DND-41 (cell line): Measurements from ENCODE around the gene PLCG1.

ENCODE experiments used
- ATAC-seq: fragments of 200-7000 bp; cut with Tn5 transposase; 3 replicates; pipeline ENCODE4 v1.9.1; 2021; ENCODE audit warnings: low read depth; ENCODE audit not compliant: insufficient read depth
- DNase-seq: peaks from one replicate; pipeline ENCODE4 v3.0.0-alpha.2; 2020
- H2AFZ ChIP-seq: 2 replicates; pipeline ENCODE4 v1.6.0; 2012; ENCODE audit warnings: low read depth, low read length
- H3K27ac ChIP-seq: 2 replicates; pipeline ENCODE4 v1.5.1; 2012; ENCODE audit warnings: low read length, inconsistent platforms
- H3K27me3 ChIP-seq: fragments of 200-600 bp; sonication (generic); 2 replicates; pipeline ENCODE4 v1.6.0; 2012; ENCODE audit warnings: low read length, mild to moderate bottlenecking, inconsistent platforms; ENCODE audit not compliant: insufficient read depth, poor library complexity
- H3K36me3 ChIP-seq: 2 replicates; pipeline ENCODE4 v1.5.1; 2012; ENCODE audit warnings: low read length, inconsistent platforms; ENCODE audit not compliant: insufficient read depth
- H3K4me1 ChIP-seq: 2 replicates; pipeline ENCODE4 v1.5.1; 2012; ENCODE audit warnings: mild to moderate bottlenecking, low read length; ENCODE audit not compliant: insufficient read depth
- H3K4me2 ChIP-seq: 2 replicates; pipeline ENCODE4 v1.6.0; 2012; ENCODE audit warnings: mild to moderate bottlenecking, moderate library complexity, low read length, inconsistent platforms; ENCODE audit not compliant: insufficient read depth
- H3K4me3 ChIP-seq, 2 experiments: fragments of 200-600 bp in 1 of 2; shearing (Covaris generic) in 1 of 2; 2 replicates each; pipeline ENCODE4 v1.5.1; 2012 to 2016; ENCODE audit warnings: inconsistent platforms in 2 of 2, low read length in 2 of 2, mild to moderate bottlenecking in 2 of 2, low read depth in 1 of 2, moderate library complexity in 1 of 2
- H3K79me2 ChIP-seq: 2 replicates; pipeline ENCODE4 v1.6.0; 2012; ENCODE audit warnings: low read length, inconsistent platforms; ENCODE audit not compliant: insufficient read depth
- H3K9ac ChIP-seq: 2 replicates; pipeline ENCODE4 v1.6.0; 2012; ENCODE audit warnings: low read depth, mild to moderate bottlenecking, inconsistent platforms, low read length, moderate library complexity
- H3K9me3 ChIP-seq: 2 replicates; pipeline ENCODE4 v1.5.1; 2012; ENCODE audit warnings: low read length, moderate library complexity, mild to moderate bottlenecking, inconsistent platforms; ENCODE audit not compliant: insufficient read depth, severe bottlenecking
- H4K20me1 ChIP-seq: 2 replicates; pipeline ENCODE4 v1.6.0; 2012; ENCODE audit warnings: low read length; ENCODE audit not compliant: insufficient read depth
- EZH2 ChIP-seq: IDR thresholded peaks from 3 replicates; pipeline ENCODE4 v1.6.1; 2012; ENCODE audit warnings: borderline replicate concordance, low read depth, mild to moderate bottlenecking, moderate library complexity, low read length, inconsistent platforms; ENCODE audit not compliant: severe bottlenecking
- TF ChIP-seq, protein P1 (sequence below): IDR thresholded peaks from 2 replicates; pipeline ENCODE4 v1.5.1; 2012; ENCODE audit warnings: borderline replicate concordance, low read length, moderate library complexity, mild to moderate bottlenecking; ENCODE audit not compliant: poor library complexity, severe bottlenecking; ENCODE audit errors: extremely low read depth

PLCG1 gene

GRCh38 chr20:41139227-41140093, 2.1 kb downstream of the PLCG1 start:
- Histone ChIP-seq H3K9me3 (no peaks in the 10 kb centered on the region), H4K20me1 (peaks cover 64% of the 10 kb centered on the region), H3K4me2 (peak overlapping the region; percentile 89), H3K27me3 (no peaks in the 10 kb centered on the region), H3K27ac (peak overlapping the region; percentile 92), H2AFZ (no peak overlapping the region), H3K36me3 (peaks cover 48% of the 10 kb centered on the region), H3K79me2 (peaks cover 75% of the 10 kb centered on the region), H3K9ac (peak overlapping the region; percentile 98), H3K4me1 (peaks cover 77% of the 10 kb centered on the region), H3K4me3 (peak overlapping the region; percentile 78 to 81; a peak in 3 of 4 replicates)
- TF ChIP-seq, protein P1, sequence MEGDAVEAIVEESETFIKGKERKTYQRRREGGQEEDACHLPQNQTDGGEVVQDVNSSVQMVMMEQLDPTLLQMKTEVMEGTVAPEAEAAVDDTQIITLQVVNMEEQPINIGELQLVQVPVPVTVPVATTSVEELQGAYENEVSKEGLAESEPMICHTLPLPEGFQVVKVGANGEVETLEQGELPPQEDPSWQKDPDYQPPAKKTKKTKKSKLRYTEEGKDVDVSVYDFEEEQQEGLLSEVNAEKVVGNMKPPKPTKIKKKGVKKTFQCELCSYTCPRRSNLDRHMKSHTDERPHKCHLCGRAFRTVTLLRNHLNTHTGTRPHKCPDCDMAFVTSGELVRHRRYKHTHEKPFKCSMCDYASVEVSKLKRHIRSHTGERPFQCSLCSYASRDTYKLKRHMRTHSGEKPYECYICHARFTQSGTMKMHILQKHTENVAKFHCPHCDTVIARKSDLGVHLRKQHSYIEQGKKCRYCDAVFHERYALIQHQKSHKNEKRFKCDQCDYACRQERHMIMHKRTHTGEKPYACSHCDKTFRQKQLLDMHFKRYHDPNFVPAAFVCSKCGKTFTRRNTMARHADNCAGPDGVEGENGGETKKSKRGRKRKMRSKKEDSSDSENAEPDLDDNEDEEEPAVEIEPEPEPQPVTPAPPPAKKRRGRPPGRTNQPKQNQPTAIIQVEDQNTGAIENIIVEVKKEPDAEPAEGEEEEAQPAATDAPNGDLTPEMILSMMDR: no peak
- TF ChIP-seq EZH2: no peak
- ATAC-seq (no peak), DNase-seq (no peak)

DNA sequence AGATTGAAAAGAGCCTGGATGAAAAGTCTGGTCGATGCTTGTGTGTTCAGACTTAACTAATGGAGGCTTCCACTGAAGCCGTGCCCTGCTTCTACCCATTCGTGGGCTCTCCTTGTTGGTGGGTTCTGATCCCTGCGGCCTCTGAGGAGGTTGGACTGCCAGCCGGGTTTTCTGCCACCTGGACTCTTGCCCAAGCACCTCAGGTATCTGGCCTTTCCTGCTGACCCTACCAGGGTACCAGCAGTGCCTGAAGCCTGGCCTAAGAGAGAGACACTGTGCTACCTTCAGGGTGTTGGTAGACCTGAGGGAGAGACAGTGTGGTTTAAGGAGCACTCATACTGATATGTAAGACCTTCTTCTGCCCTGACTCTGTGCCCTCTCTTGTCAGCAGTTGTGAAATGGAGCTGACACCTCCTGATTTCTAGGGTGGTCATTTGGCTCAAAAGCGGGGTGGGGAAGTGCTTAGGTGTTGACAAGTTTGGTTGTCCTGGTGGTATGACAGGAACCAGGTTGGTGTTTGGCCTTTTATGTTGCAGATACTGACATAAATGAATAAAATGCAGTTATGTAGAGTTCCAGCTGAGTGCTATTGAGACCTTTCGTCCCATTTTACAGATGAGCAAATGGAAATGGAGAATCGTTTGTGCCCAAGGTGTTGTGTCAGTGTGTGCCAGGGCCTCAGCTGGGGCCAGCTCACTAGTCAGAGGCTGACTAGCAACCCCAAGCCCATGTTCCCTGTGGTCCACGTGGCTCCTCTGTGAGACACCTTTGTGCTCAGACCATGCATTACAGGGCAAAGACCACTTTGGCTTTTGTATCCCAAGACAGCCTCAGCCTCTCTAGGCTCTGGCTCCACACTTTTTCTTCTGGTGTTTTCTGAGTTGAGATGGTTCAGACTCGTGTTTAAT, 3.1 kb downstream of the PLCG1 start:
- no peak for ATAC-seq
- no peak for TF ChIP-seq EZH2
- peaks cover 86% of the 10 kb centered on the region for H3K79me2 ChIP-seq

DNA sequence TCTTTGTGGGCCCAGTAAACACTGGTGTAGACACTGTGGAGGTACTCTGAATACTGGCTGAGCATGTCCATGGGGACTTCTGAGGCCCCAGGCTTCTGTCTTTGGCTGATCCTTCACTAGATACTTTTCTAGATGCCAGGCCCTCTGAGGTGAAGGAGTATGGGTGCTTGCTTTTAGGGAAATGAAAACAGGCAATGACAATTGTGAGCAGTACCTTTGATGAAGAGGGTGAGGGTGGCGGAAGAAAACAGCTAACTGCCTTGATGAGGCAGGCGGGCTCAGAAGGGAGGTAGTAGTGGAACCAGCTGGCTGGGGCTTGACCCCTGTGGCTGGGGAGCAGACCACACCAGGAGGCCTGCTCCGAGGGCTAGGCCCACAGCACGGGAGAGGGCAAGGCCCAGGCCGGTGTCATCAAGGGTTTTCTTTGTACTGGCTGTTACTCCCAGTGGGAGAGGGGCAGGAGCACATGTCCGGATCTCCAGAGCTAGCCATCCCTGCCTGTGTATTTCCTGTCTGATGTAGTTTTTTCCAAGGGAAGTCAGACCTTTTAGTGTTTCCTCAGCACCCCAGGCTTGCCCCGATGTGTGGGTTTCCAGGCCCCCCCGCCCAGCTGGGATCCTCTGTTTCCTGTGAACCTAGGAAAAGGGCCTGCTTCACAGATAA, 3.9 kb downstream of the PLCG1 start:
- no peak overlapping the region for H3K9ac ChIP-seq
- no peaks in the 10 kb centered on the region for H3K27me3 ChIP-seq
- peaks cover 82% of the 10 kb centered on the region for H4K20me1 ChIP-seq
- H3K4me1 ChIP-seq: peaks cover 74% of the 10 kb centered on the region
- H3K4me2 ChIP-seq: peak overlapping the region; percentile 89; the same call in 1 of the 2 replicates
- TF ChIP-seq, protein P1: no peak
- no peak for TF ChIP-seq EZH2
- no peak for ATAC-seq
- no peak for DNase-seq
- no peak overlapping the region for H2AFZ ChIP-seq
- H3K79me2 ChIP-seq: peaks cover 94% of the 10 kb centered on the region
- peak overlapping the region; percentile 41 for H3K27ac ChIP-seq
- no peak overlapping the region for H3K4me3 ChIP-seq
- no peaks in the 10 kb centered on the region for H3K9me3 ChIP-seq
- H3K36me3 ChIP-seq: peaks cover 66% of the 10 kb centered on the region

More for the DNA sequence above, 3.1 kb downstream of the PLCG1 start:
- H3K36me3 ChIP-seq: peaks cover 58% of the 10 kb centered on the region
- H2AFZ ChIP-seq: no peak overlapping the region
- H4K20me1 ChIP-seq: peaks cover 74% of the 10 kb centered on the region
- peak overlapping the region; percentile 89 for H3K4me2 ChIP-seq
- peak overlapping the region in 1 of 2 experiments; percentile 21; a peak in 2 of 4 replicates for H3K4me3 ChIP-seq
- H3K27ac ChIP-seq: peak overlapping the region; percentile 92
- H3K9ac ChIP-seq: peak overlapping the region; percentile 98
- H3K4me1 ChIP-seq: peaks cover 76% of the 10 kb centered on the region
- no peaks in the 10 kb centered on the region for H3K27me3 ChIP-seq
- no peaks in the 10 kb centered on the region for H3K9me3 ChIP-seq
- no peak for DNase-seq
